Psoas muscle (tissue), 8 donors: ENCODE data around the gene SLC3A2. TPM values are rescaled to one million over a fixed set of nuclear protein-coding genes. Genes with fewer than 3 reads are reported as not detected.
A peak's percentile ranks its signal among the peaks of the same experiment; 100 is the strongest.

Source experiments
- ATAC-seq, 4 donors: fragments of 200-7000 bp; cut with Tn5 transposase; one replicate each; pipeline ENCODE4 v1.9.1; 2020; ENCODE audit warnings: moderate library complexity in 3 of 4, mild to moderate bottlenecking in 2 of 4
- DNase-seq, 2 donors: peaks; one replicate each; pipeline ENCODE4 v3.0.0-alpha.2; 2020
- H3K27ac ChIP-seq: fragments of 200-600 bp; one replicate; pipeline ENCODE4 v1.8.0; 2022
- H3K27me3 ChIP-seq, 3 donors: fragments of 200-600 bp in 1 of 3; one replicate each; pipeline versions ENCODE4 v1.6.1 to v1.8.0; 2013 to 2022; ENCODE audit warnings: low read length in 2 of 3, mild to moderate bottlenecking in 2 of 3, moderate library complexity in 1 of 3; ENCODE audit not compliant: insufficient read depth in 3 of 3
- H3K36me3 ChIP-seq, 2 donors: fragments of 200-600 bp in 1 of 2; one replicate each; pipeline versions ENCODE4 v1.6.1 to v1.8.0; 2013 to 2022; ENCODE audit warnings: low read depth in 1 of 2, mild to moderate bottlenecking in 1 of 2, moderate library complexity in 1 of 2; ENCODE audit not compliant: insufficient read depth in 1 of 2
- H3K4me1 ChIP-seq: fragments of 200-600 bp; one replicate; pipeline ENCODE4 v1.8.0; 2022
- H3K4me3 ChIP-seq: fragments of 200-600 bp; one replicate; pipeline ENCODE4 v1.8.0; 2022; ENCODE audit warnings: mild to moderate bottlenecking
- H3K9me3 ChIP-seq: fragments of 200-600 bp; one replicate; pipeline ENCODE4 v1.8.0; 2022
- CTCF ChIP-seq: fragments of 200-600 bp; IDR thresholded peaks from one replicate; pipeline ENCODE4 v1.8.0; 2022; ENCODE audit warnings: antibody characterized with exemption
- WGBS, 3 donors: extraction: QIAGEN DNeasy Blood & Tissue Kit; methylation state at CpG; one replicate each; pipeline versions ENCODE4 v1.1.6 to v1.1.7; 2013; 5-methylcytosine and 5-hydroxymethylcytosine counted together
- intact Hi-C, 2 donors: fragments of 100-400 bp; cut with DNase I; formaldehyde crosslinking; loops; one replicate each; pipeline versions ENCODE4 v1.11.0 to v1.14.2; 2022
- polyA plus RNA-seq, 3 donors: library from polyadenylated mRNA; stranded (reverse); fragments of 200-250 nt; gene quantifications; one replicate each; pipeline ENCODE4 v1.2.3, GENCODE V29; 2013
- total RNA-seq, 4 donors: library from RNA; stranded (reverse); fragmentation: NEBNext Ultra II Directional in 2 of 4; extraction: Animal tissue kit (Norgen Biotek cat#: 25700) in 2 of 4; gene quantifications; one replicate each; pipeline versions ENCODE4 v1.2.1 to v1.2.4, GENCODE V29; 2021 to 2023
- donor health status: healthy with polysubstance abuse.
- donor health status: DM: no; HTN: no; CAD: no; lungs with moderate emphysema.
- donor health status: Bipolar disorder and iron deficiency.
- donor health status: healthy.
- donor health status: DM: yes; HTN: yes; CAD: no.
- donor health status: DM: no; HTN: no; CAD: no.
- donor health status: DM: no; HTN: no; CAD: no.
- donor health status: DM: yes; HTN: yes; CAD: no.

The SLC3A2 gene
- total and polyA plus RNA-seq, 7 donors = 62.6 to 374 (median 163) TPM

- 84 to 92% (median 88%) methylated on average over 5 to 7 of the region's 7 CpGs for WGBS, 3 donors
- Histone ChIP-seq H3K27ac (no peak overlapping the region), H3K9me3 (no peaks in the 10 kb centered on the region), H3K27me3 (no peaks in the 10 kb centered on the region), H3K4me3 (no peak overlapping the region), H3K36me3 (no peaks in the 10 kb centered on the region), H3K4me1 (peaks cover 14% of the 10 kb centered on the region)
- DNase-seq (no peak), ATAC-seq (no peak)
- intact Hi-C loops = no loop called here
- no peak for TF ChIP-seq CTCF
Measured at GRCh38 chr11:62875698-62876478, 4.8 kb upstream of the SLC3A2 start.

- Histone ChIP-seq H3K4me1 (peaks cover 14% of the 10 kb centered on the region), H3K27me3 (no peaks in the 10 kb centered on the region), H3K36me3 (no peaks in the 10 kb centered on the region), H3K4me3 (no peak overlapping the region), H3K27ac (no peak overlapping the region), H3K9me3 (no peaks in the 10 kb centered on the region)
- no peak for TF ChIP-seq CTCF
- DNase-seq = no peak
- no peak for ATAC-seq
- 90 to 93% (median 92%) methylated on average over 6 of the region's 6 CpGs for WGBS, 3 donors
- intact Hi-C loops = no loop called here
Measured at GRCh38 chr11:62876712-62877111, 4.0 kb upstream of the SLC3A2 start.

- TF ChIP-seq CTCF = no peak
- 41 to 51% (median 41%) methylated on average over 7 of the region's 7 CpGs for WGBS, 3 donors
- intact Hi-C loops = no loop called here
- DNase-seq = peak in 1 of 2 donors; percentile 27
- Histone ChIP-seq H3K36me3 (peaks cover 12 to 25% of the 10 kb centered on the region in 2 donors), H3K4me3 (peak overlapping the region; percentile 99), H3K27me3 (no peaks in the 10 kb centered on the region), H3K27ac (peak overlapping the region; percentile 100), H3K4me1 (peaks cover 39% of the 10 kb centered on the region), H3K9me3 (no peaks in the 10 kb centered on the region)
- no peak for ATAC-seq
Measured at GRCh38 chr11:62879235-62879978, 1.3 kb upstream of the SLC3A2 start.

GRCh38 chr11:62880231-62880802, 379 bp upstream of the SLC3A2 start:
- DNase-seq = peak in 1 of 2 donors; percentile 60

More at GRCh38 chr11:62880231-62880802, 379 bp upstream of the SLC3A2 start:
- Histone ChIP-seq H3K36me3 (peaks cover 16 to 34% of the 10 kb centered on the region in 2 donors), H3K4me3 (peak overlapping the region; percentile 99), H3K27me3 (no peaks in the 10 kb centered on the region), H3K4me1 (peaks cover 41% of the 10 kb centered on the region), H3K9me3 (no peaks in the 10 kb centered on the region), H3K27ac (peak overlapping the region; percentile 100)
- peak; percentile 14 to 30 (median 21) for ATAC-seq
- WGBS, 3 donors = 0 to 1% (median 0%) methylated on average over 16 of the region's 16 CpGs
- intact Hi-C loops = loop anchor here in 1 of 2 donors (2.0 kb wide), 1 partner anchor 40 kb away; no protein-coding TSS in a partner anchor
- no peak for TF ChIP-seq CTCF
